Tibial nerve (tissue), 3 donors: ENCODE results near the gene ZNF433.

ENCODE experiments used
- POLR2A ChIP-seq, 2 donors: fragments of 450-650 bp; IDR thresholded peaks; one replicate each; pipeline ENCODE4 v1.6.1; 2017; ENCODE audit warnings: antibody characterized with exemption in 2 of 2, mild to moderate bottlenecking in 2 of 2, moderate library complexity in 2 of 2
- TF ChIP-seq, protein P1 (sequence below), 5 experiments: fragments of 200-600 bp in 3 of 5; fragments of 450-650 bp in 2 of 5; sonication (generic) in 3 of 5; IDR thresholded peaks; one replicate each; pipeline ENCODE4 v1.5.1; 2016 to 2019; ENCODE audit warnings: antibody characterized with exemption in 5 of 5, mild to moderate bottlenecking in 3 of 5, moderate library complexity in 2 of 5

DNA sequence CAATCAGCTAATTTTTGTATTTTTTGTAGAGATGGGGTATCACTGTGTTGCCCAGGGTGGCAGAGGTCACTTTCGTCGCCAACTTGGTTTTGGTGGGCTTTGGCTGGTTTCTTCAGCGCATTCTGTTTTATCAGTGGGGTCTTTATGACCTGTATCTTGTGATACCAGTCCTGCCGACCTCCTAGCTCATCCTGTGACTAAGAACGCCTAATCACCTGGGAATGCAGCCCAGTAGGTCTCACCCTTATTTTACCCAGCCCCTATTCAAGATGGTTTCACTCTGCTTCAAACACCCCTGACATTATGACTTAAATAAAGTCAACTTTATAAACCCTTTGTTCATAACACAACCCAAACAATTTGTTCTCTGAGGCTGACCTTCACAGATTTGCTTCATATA is 20.3 kb upstream of the ZNF433 start:
- TF ChIP-seq, protein P1, sequence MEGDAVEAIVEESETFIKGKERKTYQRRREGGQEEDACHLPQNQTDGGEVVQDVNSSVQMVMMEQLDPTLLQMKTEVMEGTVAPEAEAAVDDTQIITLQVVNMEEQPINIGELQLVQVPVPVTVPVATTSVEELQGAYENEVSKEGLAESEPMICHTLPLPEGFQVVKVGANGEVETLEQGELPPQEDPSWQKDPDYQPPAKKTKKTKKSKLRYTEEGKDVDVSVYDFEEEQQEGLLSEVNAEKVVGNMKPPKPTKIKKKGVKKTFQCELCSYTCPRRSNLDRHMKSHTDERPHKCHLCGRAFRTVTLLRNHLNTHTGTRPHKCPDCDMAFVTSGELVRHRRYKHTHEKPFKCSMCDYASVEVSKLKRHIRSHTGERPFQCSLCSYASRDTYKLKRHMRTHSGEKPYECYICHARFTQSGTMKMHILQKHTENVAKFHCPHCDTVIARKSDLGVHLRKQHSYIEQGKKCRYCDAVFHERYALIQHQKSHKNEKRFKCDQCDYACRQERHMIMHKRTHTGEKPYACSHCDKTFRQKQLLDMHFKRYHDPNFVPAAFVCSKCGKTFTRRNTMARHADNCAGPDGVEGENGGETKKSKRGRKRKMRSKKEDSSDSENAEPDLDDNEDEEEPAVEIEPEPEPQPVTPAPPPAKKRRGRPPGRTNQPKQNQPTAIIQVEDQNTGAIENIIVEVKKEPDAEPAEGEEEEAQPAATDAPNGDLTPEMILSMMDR (IDR thresholded peaks at IDR 0.05) = no peak
- TF ChIP-seq POLR2A (IDR thresholded peaks at IDR 0.05) = no peak
